GM18861 (cell line): ENCODE data around the gene AKAP13.

Source experiments
- ATAC-seq: cut with Tn5 transposase; IDR thresholded peaks from one replicate; pipeline ENCODE4 v1.9.1; 2021; ENCODE audit not compliant: unreplicated experiment

AKAP13 gene

DNA sequence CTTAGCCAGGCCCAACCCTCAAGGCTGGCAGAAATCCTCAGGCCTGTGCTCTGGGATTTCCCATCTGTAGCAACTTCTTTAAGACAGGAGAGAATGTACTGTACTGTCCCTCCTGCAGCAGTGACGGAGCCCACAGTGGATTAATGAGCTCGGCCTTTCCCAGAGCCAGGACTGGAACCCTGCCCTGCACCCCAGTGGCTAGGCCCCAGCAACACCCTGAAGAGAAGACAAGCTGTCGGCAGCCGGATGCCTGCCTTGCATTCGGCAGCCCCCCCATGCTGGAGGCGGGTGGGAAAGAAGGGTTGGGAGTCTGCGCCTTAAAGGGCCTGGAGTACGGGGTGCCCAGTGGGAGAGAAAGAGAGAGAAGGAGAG lies 382.3 kb downstream of the AKAP13 start:
- no peak for ATAC-seq

DNA sequence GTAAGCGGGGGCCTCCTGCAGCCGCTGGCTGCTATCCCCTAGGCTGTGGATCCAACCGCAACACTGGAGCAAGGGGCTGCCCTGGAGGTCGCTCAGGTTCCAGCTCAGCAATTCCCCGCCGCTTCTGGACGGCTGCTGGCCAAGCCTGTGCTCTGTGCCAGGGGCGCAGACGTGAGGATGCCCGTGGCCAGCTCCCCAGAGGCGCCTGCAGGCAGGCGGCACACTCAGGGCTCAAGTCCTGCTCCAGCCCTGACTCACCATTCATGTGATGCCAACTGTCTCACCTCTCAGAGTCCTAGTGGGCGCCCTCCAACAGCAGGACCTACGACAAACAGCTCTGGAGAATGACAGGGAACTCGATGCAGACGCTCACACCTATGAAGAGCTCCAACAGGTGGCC lies 382.8 kb downstream of the AKAP13 start:
- ATAC-seq: no peak

DNA sequence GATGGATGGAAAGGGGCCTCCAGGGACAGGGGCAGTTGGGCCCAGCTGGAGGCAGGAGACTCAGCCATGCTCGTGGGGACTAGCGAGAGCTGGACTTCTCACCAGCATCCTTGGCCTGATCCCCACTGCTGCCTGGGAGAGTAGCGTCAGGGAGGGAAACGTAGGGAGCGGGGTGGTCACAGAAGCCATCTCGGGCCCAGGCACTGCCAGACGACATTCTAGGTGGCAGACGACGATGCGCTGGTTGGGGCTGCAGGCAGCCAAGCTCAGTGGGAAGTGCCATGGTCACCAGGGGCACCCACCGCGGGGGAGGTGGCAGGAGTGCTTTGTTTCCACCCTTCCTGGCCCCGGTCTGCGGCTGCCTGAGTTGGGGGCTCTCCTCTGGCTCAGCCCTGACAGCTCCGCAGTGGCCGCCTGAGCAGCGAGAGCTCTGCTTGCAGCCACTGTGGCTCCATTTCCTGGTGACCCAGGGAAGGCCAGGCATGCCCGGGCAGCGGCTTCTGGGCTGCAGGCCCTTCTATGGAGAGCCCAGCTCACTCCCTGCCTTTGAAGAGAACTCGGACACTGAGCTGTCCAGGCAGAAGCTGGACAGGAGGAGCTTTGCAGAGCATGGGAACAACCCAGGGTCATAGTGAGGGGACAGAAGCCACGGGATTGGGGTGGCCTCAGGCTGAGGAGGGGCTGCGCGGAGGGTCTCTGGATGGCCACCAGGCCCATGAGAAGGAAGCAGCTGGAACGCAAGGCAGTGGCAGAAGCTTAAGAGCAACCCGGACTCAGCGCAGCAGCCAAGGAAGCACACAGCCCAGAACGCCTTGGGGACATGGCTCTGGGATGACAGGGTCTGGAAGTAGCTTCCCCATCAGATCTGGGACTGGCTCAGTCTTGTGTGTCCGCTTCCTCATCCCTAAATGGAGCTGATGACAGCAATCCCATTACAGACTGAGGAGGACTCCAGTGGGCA lies 383.6 kb downstream of the AKAP13 start:
- no peak for ATAC-seq

DNA sequence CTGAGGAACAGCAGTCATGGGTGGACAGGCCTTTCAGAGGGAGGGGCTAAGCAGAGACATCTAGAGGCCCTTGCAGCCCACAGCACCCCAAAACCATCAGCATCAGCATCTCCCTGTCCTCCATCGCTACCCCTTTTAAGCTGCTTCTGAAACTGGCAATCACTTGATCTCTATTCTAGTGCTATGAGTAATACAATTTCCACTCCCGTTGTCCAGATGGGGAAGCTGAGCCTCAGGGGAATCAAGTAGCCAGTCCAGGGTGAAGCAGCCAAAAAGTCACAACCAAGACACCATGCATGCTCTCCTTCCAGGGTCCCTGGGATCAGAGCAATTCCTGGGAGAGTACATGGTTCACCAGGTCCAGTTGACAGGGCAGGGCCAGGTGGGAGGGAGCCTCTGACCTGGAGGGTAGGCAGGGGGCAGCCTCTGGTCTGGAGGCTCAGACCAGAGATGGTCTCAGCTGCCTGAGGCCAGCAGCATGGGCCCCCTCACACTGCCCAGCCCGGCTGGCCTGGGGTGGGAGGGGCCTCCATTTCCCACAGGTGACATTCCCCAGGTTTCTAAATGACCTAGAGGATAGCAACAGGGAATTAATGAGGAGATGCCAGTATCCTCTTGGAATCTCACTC lies 384.4 kb downstream of the AKAP13 start:
- no peak for ATAC-seq

DNA sequence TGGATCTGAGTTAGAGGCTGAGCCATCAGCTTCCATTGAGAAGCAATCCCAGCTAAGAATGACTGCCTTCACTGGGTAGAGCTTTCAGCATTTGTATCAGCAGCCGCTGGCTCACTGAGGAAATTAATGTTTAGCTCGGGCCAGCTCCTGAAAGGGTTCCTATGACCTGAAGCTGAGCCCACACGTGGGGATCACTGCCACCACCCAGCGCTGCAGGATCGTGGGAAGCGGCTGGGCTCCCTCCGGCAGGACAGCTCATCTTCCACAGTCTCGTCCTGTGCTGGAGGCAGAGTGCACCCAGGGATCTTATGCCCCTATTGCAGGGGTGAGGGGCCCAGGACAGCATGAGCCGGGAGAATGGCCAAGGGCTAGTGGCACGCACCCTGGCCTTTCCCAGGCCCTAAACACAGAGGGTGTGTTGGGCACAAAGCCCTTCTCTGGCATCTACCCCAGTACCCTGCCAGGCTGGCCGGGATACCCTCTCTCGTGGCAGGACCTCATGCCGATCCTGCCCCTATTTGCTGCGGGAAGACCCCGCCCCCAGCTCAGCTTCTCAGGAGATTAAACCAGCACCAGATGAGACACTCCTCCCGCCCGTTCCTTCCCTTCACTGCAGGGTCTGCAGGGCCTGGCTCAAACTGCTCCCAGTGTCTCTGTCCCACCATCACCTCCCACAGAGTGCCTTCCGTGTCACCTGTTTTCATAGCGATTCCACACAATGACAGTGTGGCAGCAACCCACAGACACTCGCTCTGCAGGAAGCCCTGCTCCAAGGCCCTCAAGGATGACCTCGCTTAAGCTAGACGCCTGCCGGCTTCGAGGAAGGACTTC lies 385.8 kb downstream of the AKAP13 start:
- ATAC-seq: no peak

DNA sequence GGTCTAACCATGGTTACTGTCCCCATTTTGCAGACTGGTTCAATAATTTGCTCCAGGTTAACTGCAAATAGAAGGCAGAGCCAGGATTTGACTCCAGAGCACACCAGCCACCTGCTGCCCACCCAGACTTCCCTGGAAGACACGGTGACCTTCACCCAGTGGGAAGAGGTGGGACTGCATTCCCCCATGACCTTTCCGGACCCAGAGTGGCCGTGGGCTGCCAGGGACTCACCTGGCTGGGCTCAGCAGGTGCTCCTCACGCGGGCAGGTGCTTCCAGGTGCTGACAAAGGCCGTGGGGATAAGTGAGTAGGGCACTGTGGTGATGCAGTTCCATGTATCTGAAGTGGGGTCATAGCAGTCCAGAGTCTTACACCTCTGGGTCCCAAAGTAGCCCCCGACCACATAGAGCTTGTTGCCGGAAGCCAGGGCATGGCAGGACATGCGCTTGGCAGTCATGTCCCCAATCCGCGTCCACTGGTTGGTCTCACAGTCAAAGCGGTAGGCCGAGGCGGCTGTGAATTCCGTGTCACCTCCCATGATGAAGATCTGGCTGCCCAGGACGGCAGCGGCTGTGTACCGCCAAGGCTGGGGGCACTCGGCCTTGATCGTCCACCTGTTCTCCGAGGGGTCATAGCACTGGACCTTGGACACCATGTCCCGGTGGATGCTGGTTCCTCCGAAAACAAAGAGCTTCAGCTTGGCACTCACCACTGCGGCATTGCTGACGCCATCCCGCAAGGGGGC lies 387.6 kb downstream of the AKAP13 start:
- no peak for ATAC-seq

DNA sequence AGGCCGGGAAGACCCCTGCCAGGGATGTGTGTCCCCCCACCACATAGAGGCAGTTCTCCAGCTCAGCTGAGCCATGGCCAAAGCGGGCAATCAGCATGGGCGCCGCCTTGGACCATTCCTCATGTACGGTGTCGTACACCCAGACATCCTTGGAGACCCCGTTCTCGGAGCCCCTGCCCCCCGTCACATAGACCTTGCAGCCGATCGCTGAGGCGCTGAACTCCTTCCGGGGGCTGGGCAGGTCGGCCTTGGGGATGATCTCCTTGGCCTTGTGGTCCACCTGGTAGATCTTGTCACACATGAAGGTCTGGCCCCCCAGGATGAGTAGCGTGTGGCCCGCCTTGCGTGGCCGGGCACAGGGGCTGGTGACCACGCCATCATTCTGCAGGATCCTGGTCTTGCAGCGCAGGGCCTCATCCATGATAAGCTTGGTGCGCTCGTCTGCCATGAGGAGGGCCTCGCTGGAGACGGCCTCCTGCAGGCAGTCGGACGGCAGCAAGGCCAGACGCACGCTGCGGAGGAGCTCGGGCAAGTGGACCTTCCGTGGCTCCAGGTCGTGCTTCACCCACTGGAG lies 388.3 kb downstream of the AKAP13 start:
- no peak for ATAC-seq

DNA sequence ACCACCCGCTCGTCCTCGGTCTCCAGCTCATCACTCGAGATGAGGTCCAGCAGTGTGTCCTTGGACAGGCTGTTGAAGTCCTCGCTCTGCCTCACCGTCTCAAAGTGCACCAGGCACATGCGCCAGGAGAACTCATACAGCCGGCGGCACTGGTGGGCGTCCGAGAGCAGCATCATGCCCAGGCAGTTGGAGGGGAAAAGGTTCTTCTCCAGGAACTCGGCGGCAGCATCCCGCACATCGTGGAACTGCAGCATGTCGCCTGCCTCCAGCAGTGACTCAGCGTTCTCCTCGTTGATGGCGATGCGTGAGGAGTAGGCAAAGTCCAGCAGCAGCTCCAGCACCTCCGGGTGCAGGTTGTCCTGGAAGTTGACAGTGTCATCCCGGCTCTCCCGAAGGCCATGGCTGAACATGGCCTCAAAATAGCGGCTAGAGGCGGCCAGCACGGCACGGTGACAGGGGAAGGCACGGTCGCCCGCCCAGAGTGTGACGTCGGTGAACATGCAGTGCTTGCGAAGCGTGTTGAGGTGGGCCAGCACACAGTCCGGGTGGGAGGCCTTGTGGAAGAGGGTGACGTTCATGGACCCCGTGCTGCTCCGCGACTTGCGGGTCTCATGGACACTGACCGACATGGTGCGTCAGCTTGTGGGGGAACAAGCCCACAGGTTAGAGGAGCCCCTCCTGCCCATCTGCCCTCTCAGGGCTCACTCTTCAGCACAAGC lies 388.9 kb downstream of the AKAP13 start:
- ATAC-seq: no peak

DNA sequence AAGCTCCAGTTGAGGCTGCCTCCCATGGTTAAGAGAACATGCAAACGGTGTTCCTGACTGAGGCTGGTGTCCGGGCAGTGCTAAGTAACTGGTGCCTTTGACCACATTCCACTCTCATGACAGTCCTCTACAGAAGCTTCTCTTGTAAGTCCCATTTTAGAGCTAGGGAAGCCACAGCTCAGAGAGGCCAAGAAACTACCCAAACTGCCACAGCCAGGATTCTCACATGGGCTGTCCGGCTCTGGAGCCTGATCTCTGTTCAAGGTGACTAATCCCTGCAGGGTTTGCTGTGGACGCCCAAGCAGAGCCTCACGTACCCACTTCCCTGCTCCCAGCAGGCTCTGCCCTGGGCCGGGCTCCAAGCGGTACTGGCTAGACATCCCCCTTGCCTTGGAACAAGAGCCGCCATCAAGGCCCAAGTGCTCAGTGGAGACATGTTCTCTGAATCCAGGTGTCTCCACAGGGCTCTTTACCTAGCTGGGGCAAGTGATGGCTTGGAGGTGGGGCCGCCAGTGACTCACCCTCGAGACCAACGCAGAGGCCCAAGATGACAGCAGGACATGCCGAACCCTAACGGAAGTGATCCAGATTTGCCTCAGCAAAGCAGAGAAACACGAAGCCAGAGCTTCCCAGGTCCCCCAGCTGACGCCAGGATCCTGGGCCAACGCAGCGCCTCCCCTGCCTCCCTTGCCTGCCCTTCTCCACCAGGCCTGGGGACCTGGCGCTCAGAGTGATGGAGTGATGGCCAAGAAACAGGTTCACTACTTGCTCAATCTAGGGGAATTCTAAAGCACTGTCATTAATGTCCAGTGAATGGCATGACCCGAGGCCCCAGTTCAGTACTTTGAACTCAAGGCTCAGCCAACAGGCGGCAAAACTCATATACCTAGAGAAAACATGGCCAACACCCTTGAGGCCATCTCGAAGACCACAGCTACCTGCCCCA lies 390.0 kb downstream of the AKAP13 start:
- no peak for ATAC-seq

DNA sequence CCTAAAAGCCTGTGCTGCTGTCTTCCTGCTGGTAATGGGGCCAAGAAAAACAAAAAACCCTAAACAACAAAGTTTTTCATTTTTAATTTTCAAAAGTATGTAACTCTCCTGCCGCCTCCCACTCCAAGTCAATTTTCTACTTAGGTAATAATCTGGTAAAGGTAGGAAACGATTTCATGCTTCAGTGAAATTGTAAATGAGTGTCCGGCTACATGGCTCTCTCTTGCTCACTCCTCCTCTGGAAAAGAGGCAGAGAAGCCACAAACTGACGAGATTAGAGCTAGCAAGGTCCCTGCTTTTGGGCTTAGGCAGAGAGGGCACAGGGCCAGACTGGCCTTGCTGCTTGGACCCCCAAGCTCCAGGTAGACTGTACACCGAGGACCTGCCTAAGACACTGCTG lies 390.9 kb downstream of the AKAP13 start:
- ATAC-seq: no peak

DNA sequence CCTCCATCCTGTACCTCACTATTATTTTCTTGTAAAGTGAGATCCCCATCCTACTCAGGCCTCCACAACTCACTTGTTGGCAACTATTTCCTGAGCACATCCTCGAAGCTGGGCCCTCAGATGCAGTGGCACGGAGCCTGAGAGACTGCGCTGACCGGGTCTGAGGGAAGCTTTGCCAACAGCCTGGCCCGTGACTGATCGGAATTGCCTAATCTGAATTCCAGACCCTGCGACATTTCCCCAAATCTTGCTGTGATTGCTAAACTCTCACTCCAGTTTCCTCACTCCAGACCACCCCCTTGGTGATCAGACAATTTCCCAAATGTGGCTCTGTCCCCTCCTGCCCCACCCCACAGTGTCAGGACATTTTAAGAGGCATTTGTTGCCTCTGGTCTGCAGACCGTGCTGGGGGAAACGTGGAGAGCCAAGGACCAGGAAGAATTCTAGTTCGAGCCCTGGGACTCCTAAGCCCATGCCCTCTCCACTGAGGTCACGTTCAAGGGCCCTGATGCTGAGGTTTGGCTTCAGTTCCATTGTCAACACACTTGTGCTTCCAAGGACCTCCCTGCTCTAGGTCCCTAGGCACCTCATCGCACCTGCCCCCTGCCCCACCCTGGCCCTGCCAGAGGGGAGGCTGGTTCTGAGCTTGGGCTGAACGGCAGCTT lies 391.5 kb downstream of the AKAP13 start:
- no peak for ATAC-seq

DNA sequence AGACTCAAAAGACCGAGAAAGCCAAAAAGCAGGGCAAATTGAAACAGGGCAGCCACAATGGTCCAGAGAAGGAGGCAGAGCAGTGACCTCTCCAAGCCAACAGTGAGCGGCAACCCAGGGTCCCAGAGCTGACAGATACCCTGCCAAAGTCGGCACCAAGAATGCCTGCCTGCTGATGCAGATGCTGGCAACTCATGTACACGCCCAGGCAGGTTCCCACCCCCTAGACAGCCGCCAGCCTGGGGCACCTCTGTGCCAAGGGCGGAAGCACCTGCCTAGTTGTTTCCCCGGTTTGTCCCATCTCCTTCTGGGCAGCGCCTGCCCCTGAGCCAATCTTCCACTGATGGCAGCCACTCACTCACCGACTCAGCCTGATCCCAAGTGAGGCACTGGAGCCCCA lies 392.3 kb downstream of the AKAP13 start:
- no peak for ATAC-seq

DNA sequence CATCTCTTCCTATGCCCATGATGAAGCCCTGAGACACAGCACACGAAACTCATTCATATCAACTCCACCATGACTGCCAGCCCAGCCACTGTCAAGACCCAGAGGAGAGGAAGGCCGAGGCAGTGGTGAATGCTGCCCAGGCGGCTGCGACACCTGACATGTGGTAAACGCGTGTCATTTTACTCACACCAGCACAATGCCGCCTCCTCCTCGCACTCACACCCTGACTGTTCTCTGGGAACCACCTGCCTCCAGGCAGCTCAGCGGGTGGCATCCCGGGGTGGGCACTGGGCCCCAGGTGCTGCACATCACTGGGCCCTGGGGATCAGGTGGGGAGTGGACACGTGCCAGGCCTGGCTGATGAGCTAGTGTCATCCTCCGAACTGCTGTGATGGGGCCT lies 392.8 kb downstream of the AKAP13 start:
- ATAC-seq: no peak

DNA sequence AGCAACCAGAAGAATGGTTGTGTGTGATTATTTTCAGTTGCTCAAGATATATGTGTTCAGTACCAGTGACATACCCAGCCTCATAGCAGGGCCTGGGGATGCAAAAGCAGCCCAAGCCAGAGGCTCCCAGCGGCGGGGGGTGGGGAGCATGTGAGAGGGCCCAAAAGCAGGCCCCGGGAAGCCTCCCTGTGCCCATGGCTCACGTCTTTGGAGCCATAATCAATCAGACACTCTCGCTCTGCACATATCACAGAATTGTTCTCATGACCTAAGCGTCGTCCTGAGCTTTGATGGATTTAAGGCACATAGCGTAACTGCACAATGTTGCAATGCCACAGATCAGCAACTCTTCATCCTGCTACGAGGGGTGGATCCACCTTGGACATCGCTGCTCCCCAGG lies 393.6 kb downstream of the AKAP13 start:
- ATAC-seq: no peak

DNA sequence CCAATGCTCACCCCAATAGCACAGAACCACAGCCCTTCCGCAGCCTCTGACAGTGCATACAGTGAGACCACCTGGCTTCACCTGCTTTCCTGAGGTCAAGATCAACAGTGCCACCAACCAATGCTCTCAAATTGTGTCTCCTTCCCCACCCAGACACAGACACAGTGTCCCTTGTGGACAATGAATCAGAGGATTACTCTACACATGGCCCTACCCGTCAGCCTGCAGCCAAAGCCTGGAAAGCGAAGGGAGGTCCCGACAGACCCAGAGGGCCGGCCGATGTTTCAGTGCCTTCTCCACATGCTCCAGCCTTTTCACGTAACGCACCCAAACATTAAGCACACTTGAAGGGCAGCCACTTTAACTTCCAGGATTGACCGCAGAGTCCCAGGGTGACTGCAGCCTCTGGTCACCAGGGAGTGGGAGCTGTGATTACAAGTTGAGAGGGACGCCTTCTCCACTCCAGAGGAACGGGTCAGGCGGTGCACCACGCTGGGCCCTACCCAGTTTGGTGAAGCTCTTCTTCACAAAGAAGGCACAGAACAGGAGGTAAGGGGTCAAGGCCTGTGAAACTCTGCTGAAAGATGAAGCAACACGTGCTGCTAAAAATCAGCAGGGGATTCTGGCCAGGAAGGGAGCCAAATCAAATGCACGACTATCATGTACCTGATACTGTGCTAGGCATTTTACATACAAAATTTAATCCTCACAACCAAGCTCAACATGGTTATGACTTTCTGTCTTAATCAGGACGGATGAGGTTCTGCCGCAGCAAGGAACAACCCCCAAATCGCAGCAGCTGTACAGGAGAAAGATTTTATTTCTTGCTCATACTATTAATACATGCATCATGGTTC lies 397.1 kb downstream of the AKAP13 start:
- ATAC-seq: no peak

DNA sequence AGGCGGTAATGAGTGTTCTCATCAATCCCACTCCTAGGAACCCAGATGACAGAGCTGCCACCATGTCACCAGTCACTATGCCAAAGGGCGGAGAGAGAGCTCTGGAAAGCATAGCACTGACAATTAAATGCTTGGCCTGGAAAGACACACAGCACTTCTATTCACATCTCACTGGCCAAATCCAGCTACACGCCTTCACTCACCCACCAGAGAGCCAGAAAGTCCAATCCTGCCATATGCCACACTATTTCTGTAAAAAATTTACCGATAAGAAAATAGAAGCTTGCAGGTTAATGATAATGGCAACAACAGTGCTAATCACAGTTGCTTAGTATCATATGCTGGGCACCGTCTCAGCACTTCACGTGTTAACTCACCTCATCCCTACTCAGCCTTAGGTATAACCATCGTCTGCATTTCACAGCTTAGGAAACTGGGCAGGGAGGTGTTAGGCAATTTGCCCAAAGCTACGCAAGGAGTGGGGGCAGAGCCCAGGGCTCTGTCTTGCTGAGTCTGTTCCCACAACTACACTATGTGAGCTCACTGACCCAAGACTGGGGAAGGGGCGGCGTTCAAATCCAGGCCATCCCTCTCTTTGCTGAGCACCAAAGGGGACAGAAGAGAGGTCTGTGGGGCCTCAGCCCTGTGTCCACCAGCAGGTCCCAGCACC lies 397.8 kb downstream of the AKAP13 start:
- no peak for ATAC-seq

DNA sequence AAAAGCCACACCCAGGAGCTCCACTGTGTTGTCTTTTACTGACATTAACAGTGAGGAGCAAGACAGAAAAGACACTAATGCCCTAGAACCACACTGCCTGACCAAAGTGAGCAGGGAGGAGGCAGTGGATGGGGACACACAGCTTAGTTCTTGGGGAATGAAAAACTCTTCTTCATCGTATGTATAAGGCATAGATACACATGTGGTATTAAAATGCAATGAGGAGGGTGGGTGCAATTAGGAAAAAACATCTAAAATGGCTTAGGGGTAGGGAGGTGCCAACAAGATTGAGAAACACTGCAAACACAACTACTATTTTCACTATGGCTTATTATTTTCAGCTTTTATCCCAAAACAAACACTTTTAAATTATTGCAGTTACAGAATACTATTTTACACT lies 398.8 kb downstream of the AKAP13 start:
- ATAC-seq: no peak
